LNCAP (cell line): ENCODE results near the gene DLEC1.

Experiments
- TF ChIP-seq, protein P1 (sequence below): fragments of 450-650 bp; IDR thresholded peaks from 2 replicates; pipeline ENCODE4 v1.5.1; 2017; ENCODE audit warnings: mild to moderate bottlenecking

DLEC1 gene

DNA sequence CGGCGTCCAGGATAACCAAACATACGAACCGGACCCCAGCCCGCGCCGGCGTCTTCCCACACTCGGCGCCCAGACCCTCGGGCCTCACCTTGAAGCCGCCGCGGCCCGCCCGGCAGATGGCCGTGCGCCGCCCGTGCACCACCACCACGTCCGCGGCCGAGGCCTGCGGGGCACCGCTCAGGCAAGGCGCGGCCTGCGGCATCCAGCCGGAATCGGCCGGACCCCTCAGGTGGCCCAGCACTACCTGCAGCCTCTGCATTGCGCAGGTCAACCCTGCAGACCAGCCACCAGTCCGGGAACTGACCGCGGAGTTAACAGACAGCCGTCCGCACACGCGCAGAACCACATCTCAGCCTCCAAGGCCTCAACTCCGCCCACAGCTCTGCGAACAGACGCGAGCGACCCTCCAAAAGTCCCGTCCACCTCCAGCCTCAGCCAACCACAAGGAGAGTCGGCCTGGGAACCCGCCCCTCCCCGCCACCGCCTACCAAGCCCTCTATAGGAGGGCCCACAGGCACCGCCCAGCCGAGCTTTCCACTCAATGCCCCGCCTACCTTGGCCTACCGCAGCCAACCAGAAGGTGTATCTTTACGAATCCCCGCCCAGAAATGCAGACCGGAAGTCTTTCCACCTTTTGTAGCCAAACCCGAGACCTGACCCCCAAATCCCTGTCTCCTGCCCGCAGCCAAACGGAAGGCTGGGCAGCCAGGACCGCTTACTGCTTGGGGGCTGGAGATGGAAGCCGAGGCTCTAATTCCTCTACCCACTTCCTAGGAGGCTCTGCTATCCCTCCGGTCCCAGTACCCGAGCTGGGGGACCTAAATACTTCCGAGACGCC lies 98.0 kb downstream of the DLEC1 start, which contains the start of gene ACAA1:
TSS of gene ACAA1 (minus strand) at position 351 of the 838 bp plus-strand sequence. CDS start at position 259, 92 bp downstream.
- TF ChIP-seq, protein P1, sequence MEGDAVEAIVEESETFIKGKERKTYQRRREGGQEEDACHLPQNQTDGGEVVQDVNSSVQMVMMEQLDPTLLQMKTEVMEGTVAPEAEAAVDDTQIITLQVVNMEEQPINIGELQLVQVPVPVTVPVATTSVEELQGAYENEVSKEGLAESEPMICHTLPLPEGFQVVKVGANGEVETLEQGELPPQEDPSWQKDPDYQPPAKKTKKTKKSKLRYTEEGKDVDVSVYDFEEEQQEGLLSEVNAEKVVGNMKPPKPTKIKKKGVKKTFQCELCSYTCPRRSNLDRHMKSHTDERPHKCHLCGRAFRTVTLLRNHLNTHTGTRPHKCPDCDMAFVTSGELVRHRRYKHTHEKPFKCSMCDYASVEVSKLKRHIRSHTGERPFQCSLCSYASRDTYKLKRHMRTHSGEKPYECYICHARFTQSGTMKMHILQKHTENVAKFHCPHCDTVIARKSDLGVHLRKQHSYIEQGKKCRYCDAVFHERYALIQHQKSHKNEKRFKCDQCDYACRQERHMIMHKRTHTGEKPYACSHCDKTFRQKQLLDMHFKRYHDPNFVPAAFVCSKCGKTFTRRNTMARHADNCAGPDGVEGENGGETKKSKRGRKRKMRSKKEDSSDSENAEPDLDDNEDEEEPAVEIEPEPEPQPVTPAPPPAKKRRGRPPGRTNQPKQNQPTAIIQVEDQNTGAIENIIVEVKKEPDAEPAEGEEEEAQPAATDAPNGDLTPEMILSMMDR: no peak

DNA sequence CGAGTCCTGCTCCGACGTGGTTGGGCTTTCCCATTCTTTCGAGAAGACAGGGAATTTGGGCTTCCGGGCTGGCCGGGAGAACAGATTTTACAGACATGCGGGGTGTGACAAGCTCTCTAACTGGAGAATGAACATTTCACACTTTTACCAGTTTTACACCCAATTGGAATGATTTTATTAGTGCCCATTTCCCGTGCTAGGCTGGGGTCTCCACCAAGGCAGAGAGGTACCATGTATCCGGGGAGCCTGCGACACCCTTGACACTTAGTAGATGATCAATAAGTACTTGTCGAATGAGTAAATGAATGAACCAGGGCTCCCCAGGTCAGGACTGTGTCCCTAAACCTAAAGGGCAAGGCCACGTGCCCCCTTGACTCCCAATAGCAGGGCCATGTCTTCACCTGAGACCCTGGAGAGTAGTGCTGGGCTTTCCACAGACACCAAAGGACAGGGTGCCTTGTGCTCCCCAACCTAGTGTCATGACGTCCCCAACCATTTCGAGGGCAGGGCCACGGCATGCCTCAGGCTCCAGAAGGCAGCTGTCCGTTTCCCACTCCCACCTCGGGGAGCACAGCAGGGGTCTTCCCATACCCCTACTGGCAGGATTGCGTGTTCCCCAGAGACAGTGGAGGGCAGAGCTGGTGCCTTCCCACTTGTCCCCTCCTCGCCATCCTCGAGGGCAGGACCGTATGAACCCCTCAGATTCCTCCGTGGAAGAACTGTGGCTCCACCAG lies 98.8 kb downstream of the DLEC1 start:
- TF ChIP-seq, protein P1: no peak

DNA sequence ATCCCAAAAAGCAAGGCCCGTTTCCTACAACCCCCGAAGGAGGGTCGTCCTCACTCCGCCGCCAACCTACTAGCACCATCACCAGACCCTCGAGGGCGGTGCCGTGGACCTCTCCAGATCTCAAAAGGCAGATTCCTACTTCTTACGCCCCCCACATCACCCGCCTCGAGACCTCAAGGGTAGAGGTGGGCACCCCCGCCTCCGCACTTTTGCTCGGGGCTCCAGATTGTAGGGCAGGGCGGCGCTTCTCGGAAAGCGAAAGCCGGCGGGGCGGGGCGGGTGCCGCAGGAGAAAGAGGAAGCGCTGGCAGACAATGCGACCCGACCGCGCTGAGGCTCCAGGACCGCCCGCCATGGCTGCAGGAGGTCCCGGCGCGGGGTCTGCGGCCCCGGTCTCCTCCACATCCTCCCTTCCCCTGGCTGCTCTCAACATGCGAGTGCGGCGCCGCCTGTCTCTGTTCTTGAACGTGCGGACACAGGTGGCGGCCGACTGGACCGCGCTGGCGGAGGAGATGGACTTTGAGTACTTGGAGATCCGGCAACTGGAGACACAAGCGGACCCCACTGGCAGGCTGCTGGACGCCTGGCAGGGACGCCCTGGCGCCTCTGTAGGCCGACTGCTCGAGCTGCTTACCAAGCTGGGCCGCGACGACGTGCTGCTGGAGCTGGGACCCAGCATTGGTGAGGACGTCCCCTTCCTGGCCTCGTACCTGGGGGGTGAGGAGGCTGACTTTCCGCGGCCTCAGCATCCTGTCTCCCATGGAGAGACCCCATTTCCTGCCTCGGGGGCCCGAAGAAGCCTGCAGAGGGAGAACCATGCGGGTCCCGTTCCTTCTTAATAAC lies 99.6 kb downstream of the DLEC1 start, which contains the start of gene MYD88:
TSS of gene MYD88 (plus strand) at position 313 of the 842 bp plus-strand sequence. CDS start at position 353, 40 bp downstream.
- TF ChIP-seq, protein P1: no peak

DNA sequence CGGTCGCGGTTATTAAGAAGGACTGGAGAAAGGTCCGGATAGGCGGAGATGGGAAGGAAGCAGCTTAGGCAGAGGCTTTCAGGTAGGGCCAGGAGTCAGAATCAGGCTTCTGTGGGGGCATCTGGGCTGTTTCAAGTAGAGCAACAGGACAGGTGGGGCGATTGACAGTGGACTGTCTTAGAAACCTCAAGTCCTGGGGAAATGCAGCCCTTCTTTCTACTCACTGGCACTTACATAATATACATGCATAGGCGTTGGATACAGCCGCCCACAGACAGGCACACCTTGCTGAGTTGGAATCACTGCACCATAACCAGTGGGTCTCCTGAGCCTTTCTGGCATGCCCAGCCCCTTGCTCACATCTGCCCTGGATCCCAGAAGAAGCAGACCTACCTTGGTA lies 100.2 kb downstream of the DLEC1 start:
- TF ChIP-seq, protein P1: no peak

DNA sequence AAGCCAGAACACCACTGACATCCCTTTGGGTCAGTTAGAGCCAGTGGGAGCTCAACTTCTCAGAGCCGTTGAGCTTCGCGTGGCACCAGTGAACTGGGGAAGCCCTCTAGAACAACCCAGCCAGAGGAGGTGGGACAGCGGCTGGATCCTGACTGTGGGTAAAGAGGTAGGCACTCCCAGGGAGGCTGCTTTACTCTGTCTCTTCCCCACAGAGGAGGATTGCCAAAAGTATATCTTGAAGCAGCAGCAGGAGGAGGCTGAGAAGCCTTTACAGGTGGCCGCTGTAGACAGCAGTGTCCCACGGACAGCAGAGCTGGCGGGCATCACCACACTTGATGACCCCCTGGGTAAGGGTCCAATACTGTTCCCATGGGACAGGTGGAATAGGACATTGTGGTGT lies 100.6 kb downstream of the DLEC1 start:
- TF ChIP-seq, protein P1: no peak

DNA sequence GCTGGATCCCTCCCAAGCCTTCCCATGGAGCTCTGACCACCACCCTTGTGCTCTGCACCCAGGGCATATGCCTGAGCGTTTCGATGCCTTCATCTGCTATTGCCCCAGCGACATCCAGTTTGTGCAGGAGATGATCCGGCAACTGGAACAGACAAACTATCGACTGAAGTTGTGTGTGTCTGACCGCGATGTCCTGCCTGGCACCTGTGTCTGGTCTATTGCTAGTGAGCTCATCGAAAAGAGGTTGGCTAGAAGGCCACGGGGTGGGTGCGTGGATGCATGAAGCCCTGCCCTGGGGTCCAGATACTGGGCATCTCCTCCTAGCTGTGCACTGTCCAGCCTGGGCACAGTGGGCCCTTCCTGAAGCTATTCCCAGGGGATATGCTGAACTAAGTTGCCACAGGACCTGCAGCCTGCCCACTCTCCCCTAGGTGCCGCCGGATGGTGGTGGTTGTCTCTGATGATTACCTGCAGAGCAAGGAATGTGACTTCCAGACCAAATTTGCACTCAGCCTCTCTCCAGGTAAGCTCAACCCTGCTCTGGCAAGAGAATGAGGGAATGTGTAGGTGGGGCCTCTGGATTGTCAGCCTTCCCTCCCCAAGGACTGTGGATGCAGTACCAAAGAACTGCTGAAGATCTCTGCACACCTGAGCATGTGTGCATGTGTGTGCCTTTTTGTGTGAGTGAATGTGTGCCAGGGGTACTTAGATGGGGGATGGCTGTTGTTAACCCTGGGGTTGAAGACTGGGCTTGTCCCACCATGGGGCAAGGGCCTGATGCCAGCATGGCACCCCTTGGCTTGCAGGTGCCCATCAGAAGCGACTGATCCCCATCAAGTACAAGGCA lies 101.5 kb downstream of the DLEC1 start:
- TF ChIP-seq, protein P1: no peak
